HUES6 (cell line): ENCODE measurements around the gene DACH1.

Experiments
- H3K27ac ChIP-seq: 2 replicates; pipeline ENCODE4 v1.7.0; 2013; ENCODE audit warnings: low read depth, mild to moderate bottlenecking, low read length, inconsistent platforms
- H3K27me3 ChIP-seq: 2 replicates; pipeline ENCODE4 v1.6.1; 2013; ENCODE audit warnings: low read length; ENCODE audit not compliant: control insufficient read depth, insufficient read depth
- H3K36me3 ChIP-seq: 2 replicates; pipeline ENCODE4 v1.6.1; 2013; ENCODE audit warnings: low read length; ENCODE audit not compliant: control insufficient read depth, insufficient read depth
- H3K4me1 ChIP-seq: 2 replicates; pipeline ENCODE4 v1.6.1; 2013; ENCODE audit warnings: low read length; ENCODE audit not compliant: control insufficient read depth, insufficient read depth
- H3K4me3 ChIP-seq: 2 replicates; pipeline ENCODE4 v1.5.1; 2013; ENCODE audit warnings: low read depth, low read length
- H3K9ac ChIP-seq: one replicate; pipeline ENCODE4 v1.6.1; 2013; ENCODE audit warnings: mild to moderate bottlenecking, low read length
- H3K9me3 ChIP-seq: 2 replicates; pipeline ENCODE4 v1.6.1; 2013; ENCODE audit warnings: low read depth, low read length; ENCODE audit not compliant: control insufficient read depth, insufficient read depth

The DACH1 gene

GRCh38 chr13:71522941-71523526 is 344.0 kb downstream of the DACH1 start:
- Histone ChIP-seq H3K27ac (no peak overlapping the region), H3K9ac (no peak overlapping the region), H3K36me3 (no peaks in the 10 kb centered on the region), H3K4me1 (no peaks in the 10 kb centered on the region), H3K4me3 (no peak overlapping the region), H3K27me3 (no peaks in the 10 kb centered on the region), H3K9me3 (no peaks in the 10 kb centered on the region)

GRCh38 chr13:71517004-71517403 is 350.0 kb downstream of the DACH1 start:
- Histone ChIP-seq H3K27me3 (no peaks in the 10 kb centered on the region), H3K36me3 (no peaks in the 10 kb centered on the region), H3K4me1 (no peaks in the 10 kb centered on the region), H3K9me3 (no peaks in the 10 kb centered on the region), H3K9ac (no peak overlapping the region), H3K27ac (no peak overlapping the region), H3K4me3 (no peak overlapping the region)

DNA sequence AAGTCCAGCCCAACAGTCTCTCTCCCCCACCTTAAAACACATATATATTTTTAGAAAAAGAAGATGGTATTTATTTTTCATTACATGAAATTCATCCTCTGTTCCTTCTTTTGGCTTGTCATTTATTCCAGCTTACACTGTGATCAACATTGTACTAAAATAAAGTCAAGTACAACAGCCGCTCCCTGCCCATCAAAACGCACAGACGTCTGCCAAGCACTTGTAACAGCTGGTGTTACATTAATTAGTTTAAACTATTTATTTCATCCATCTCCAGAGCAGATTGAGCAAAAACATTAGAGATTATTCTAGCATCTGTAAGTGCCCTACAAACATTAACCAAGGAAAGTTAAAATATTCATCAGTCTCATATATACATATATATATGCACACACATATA is 350.5 kb downstream of the DACH1 start:
- no peaks in the 10 kb centered on the region for H3K9me3 ChIP-seq
- no peak overlapping the region for H3K4me3 ChIP-seq
- H3K36me3 ChIP-seq = no peaks in the 10 kb centered on the region
- H3K27me3 ChIP-seq = no peaks in the 10 kb centered on the region
- no peak overlapping the region for H3K27ac ChIP-seq
- H3K4me1 ChIP-seq = no peaks in the 10 kb centered on the region
- no peak overlapping the region for H3K9ac ChIP-seq

DNA sequence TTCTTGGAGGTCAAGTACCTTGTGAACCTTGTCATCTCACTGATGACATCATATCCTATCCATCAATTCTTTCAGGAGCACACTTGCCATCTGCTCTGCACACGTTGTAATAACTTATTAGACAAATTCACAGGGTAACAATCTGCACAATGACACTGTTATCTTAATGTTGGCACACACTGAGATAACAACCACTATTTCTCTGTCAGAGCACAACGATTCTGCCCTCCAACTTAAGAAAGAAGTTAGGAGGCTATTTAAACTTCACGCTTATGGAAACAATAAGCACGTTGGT is 351.3 kb downstream of the DACH1 start:
- H3K27ac ChIP-seq = no peak overlapping the region
- no peak overlapping the region for H3K9ac ChIP-seq
- no peaks in the 10 kb centered on the region for H3K27me3 ChIP-seq
- no peaks in the 10 kb centered on the region for H3K9me3 ChIP-seq
- no peak overlapping the region for H3K4me3 ChIP-seq
- H3K36me3 ChIP-seq = no peaks in the 10 kb centered on the region
- no peaks in the 10 kb centered on the region for H3K4me1 ChIP-seq

GRCh38 chr13:71514900-71515743 is 351.9 kb downstream of the DACH1 start:
- Histone ChIP-seq H3K4me3 (no peak overlapping the region), H3K9me3 (no peaks in the 10 kb centered on the region), H3K9ac (no peak overlapping the region), H3K27ac (no peak overlapping the region), H3K4me1 (no peaks in the 10 kb centered on the region), H3K27me3 (no peaks in the 10 kb centered on the region), H3K36me3 (no peaks in the 10 kb centered on the region)

DNA sequence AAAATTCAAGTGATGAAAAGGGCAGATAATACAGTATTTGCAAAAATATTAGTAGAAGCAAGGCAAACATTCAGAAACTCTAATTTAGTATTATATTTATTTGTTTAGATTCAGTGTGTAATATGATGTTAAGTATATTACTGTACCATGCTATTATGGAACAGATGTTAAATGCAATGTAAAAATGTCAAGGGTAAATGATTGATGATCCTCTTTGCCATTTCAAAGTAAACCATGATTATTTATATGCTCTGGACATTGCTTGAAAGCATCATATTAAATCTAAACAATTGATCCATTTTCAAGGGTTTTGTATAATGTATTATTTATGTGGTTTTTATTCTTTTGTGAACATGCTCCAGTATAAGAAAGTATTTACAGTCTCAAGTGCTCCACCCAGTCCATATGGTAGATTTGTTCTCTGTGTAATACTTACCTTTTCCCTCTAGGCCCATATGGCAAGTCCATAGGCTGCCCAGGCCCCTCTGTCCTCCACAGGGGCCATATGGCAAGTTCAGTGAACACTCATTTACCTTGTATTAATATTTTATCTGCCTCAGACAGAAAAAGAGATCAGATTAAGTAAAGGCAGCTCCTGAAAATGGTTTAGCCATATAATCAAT is 353.5 kb downstream of the DACH1 start:
- no peaks in the 10 kb centered on the region for H3K27me3 ChIP-seq
- H3K9me3 ChIP-seq = no peaks in the 10 kb centered on the region
- H3K4me1 ChIP-seq = no peaks in the 10 kb centered on the region
- no peaks in the 10 kb centered on the region for H3K36me3 ChIP-seq
- H3K4me3 ChIP-seq = no peak overlapping the region
- H3K9ac ChIP-seq = no peak overlapping the region
- H3K27ac ChIP-seq = no peak overlapping the region

GRCh38 chr13:71503781-71504180 is 363.2 kb downstream of the DACH1 start:
- no peak overlapping the region for H3K27ac ChIP-seq
- H3K36me3 ChIP-seq = no peaks in the 10 kb centered on the region
- no peaks in the 10 kb centered on the region for H3K9me3 ChIP-seq
- no peaks in the 10 kb centered on the region for H3K4me1 ChIP-seq
- no peak overlapping the region for H3K4me3 ChIP-seq
- no peaks in the 10 kb centered on the region for H3K27me3 ChIP-seq
- H3K9ac ChIP-seq = no peak overlapping the region

- Histone ChIP-seq H3K27me3 (no peaks in the 10 kb centered on the region), H3K9me3 (no peaks in the 10 kb centered on the region), H3K4me3 (no peak overlapping the region), H3K9ac (no peak overlapping the region), H3K4me1 (no peaks in the 10 kb centered on the region), H3K36me3 (no peaks in the 10 kb centered on the region), H3K27ac (no peak overlapping the region)
These were observed 367.0 kb downstream of the DACH1 start for GRCh38 chr13:71499944-71500514.

DNA sequence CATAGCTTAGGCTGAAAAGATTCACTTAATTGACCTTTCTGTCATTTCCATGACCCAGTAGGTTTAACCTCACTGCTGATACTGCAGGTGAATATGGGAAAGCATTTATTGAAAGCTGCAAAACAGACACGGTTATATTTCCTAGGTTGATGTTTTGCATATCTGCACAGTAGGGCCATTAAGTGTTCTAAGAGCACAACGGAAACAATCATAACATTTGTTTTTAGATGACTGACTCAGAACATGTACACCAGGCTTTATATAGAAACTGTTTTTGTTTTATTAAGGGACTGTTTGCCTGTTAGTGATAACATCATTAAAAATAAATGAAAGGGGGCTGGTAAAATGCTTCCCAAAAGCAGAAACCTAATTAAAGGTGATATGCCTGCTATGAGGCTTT is 367.8 kb downstream of the DACH1 start:
- no peak overlapping the region for H3K9ac ChIP-seq
- no peak overlapping the region for H3K27ac ChIP-seq
- no peak overlapping the region for H3K4me3 ChIP-seq

DNA sequence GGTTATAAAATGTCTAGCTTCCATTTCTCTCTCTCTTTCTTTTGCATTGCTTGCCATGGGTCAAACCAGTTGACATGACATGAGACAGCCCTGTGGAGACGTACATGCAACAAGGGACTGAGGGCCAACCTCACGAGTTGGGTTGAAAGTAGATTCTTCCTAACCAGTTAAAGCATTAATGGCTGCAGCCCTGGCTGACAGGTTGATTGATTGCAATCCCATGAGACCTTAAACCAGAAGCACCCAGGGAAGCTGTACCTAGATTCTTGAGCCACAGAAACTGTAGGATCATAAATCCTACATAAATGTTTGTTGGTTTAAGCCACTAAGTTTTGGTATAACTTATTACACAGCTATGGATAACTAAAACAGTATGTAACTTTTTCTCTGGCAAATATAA is 373.8 kb downstream of the DACH1 start:
- Histone ChIP-seq H3K36me3 (no peaks in the 10 kb centered on the region), H3K4me3 (no peak overlapping the region)

More for the DNA sequence above, 367.8 kb downstream of the DACH1 start:
- Histone ChIP-seq H3K36me3 (no peaks in the 10 kb centered on the region), H3K4me1 (no peaks in the 10 kb centered on the region), H3K27me3 (no peaks in the 10 kb centered on the region), H3K9me3 (no peaks in the 10 kb centered on the region)

GRCh38 chr13:71492346-71492871 is 374.6 kb downstream of the DACH1 start:
- Histone ChIP-seq H3K9me3 (no peaks in the 10 kb centered on the region), H3K4me3 (no peak overlapping the region), H3K27ac (no peak overlapping the region), H3K36me3 (no peaks in the 10 kb centered on the region), H3K9ac (no peak overlapping the region), H3K4me1 (no peaks in the 10 kb centered on the region), H3K27me3 (no peaks in the 10 kb centered on the region)

More for the DNA sequence above, 373.8 kb downstream of the DACH1 start:
- no peaks in the 10 kb centered on the region for H3K4me1 ChIP-seq
- H3K27ac ChIP-seq = no peak overlapping the region
- H3K27me3 ChIP-seq = no peaks in the 10 kb centered on the region
- H3K9ac ChIP-seq = no peak overlapping the region
- no peaks in the 10 kb centered on the region for H3K9me3 ChIP-seq
